Adrenal gland (tissue), 5 donors: ENCODE measurements around the gene NRIP3.

Experiments used
- CTCF ChIP-seq, 6 experiments: fragments of 450-650 bp in 4 of 6; fragments of 200-600 bp in 2 of 6; sonication (generic) in 1 of 6; IDR thresholded peaks; 1 replicate in 5 of 6; 2 replicates in 1 of 6; pipeline versions ENCODE4 v1.5.1 to v1.8.0; 2016 to 2021; ENCODE audit warnings: antibody characterized with exemption in 6 of 6, mild to moderate bottlenecking in 2 of 6, moderate library complexity in 1 of 6
- POLR2A ChIP-seq, 2 donors: fragments of 450-650 bp; IDR thresholded peaks; one replicate each; pipeline ENCODE4 v1.6.1; 2017; ENCODE audit warnings: antibody characterized with exemption in 2 of 2, mild to moderate bottlenecking in 2 of 2, moderate library complexity in 1 of 2
- donor health status: DM: no; HTN: no; CAD: no.

- no peak for TF ChIP-seq POLR2A (IDR thresholded peaks at IDR 0.05)
- no peak for TF ChIP-seq CTCF (IDR thresholded peaks at IDR 0.05)
Measured at GRCh38 chr11:9047964-9048523, 44.2 kb upstream of the NRIP3 start.
